A673 (cell line): ENCODE results near the gene TP53I11.

Experiments
- EZH2 ChIP-seq: fragments of 200-600 bp; sonication (generic); IDR thresholded peaks from 2 replicates; pipeline ENCODE4 v1.6.1; 2017; ENCODE audit warnings: borderline replicate concordance, low read depth, mild to moderate bottlenecking, mixed read lengths, antibody characterized with exemption, low read length; ENCODE audit not compliant: poor library complexity, severe bottlenecking
- TF ChIP-seq, protein P1 (sequence below): fragments of 300-800, 200-600 bp; sonication (generic); conservative IDR thresholded peaks from 2 replicates; pipeline ENCODE4 v1.5.1; 2017; ENCODE audit warnings: low read depth, mild to moderate bottlenecking, antibody characterized with exemption, low read length, moderate library complexity, mixed read lengths

DNA sequence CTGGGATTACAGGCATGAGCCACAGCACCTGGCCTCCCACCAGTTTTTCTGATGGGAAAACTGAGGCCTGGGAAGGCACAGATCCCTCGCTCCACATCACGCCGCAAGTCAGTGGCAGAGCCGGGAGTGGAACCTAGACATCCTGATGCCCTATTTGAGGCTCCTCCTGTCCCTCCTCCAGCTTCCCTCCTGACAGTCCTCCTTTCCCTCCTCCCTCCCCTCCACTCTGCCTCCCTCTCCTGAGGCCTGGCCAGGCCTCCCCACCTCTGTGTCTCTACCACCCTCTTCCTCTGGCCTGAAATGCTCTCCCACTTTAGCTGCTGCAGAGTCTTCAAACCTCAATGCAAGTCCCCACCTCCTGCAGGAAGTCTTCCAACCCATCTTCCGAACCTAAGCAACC, 13.3 kb upstream of the TP53I11 start:
- TF ChIP-seq, protein P1, sequence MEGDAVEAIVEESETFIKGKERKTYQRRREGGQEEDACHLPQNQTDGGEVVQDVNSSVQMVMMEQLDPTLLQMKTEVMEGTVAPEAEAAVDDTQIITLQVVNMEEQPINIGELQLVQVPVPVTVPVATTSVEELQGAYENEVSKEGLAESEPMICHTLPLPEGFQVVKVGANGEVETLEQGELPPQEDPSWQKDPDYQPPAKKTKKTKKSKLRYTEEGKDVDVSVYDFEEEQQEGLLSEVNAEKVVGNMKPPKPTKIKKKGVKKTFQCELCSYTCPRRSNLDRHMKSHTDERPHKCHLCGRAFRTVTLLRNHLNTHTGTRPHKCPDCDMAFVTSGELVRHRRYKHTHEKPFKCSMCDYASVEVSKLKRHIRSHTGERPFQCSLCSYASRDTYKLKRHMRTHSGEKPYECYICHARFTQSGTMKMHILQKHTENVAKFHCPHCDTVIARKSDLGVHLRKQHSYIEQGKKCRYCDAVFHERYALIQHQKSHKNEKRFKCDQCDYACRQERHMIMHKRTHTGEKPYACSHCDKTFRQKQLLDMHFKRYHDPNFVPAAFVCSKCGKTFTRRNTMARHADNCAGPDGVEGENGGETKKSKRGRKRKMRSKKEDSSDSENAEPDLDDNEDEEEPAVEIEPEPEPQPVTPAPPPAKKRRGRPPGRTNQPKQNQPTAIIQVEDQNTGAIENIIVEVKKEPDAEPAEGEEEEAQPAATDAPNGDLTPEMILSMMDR = no peak
- TF ChIP-seq EZH2 = no peak
